ENCODE measurements around the gene RBMS3.

DNA sequence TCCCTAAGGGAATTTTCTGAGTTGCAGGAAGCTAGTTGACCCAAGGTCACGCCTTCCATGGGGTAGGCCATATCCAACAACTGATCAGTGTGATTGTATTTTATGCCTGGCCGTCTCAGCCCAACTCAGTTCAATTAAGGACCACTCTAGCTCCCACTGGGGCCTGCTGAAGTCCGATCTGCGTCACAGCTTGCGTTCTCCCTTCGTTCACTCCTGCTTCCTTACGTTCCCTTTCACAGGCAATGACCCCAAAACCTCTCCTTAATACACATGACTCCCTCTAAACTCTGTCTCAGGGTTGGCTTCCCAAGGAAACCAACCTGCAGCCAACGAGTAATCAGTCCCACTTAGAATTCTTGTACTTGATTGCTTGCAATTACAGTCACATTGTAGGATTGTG, 428.0 kb downstream of the RBMS3 start:
- TF ChIP-seq POLR2AphosphoS5 (IDR thresholded peaks at IDR 0.05) (no peak), POLR2A (IDR thresholded peaks at IDR 0.05) (no peak)
- TF ChIP-seq, protein P1, sequence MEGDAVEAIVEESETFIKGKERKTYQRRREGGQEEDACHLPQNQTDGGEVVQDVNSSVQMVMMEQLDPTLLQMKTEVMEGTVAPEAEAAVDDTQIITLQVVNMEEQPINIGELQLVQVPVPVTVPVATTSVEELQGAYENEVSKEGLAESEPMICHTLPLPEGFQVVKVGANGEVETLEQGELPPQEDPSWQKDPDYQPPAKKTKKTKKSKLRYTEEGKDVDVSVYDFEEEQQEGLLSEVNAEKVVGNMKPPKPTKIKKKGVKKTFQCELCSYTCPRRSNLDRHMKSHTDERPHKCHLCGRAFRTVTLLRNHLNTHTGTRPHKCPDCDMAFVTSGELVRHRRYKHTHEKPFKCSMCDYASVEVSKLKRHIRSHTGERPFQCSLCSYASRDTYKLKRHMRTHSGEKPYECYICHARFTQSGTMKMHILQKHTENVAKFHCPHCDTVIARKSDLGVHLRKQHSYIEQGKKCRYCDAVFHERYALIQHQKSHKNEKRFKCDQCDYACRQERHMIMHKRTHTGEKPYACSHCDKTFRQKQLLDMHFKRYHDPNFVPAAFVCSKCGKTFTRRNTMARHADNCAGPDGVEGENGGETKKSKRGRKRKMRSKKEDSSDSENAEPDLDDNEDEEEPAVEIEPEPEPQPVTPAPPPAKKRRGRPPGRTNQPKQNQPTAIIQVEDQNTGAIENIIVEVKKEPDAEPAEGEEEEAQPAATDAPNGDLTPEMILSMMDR (IDR thresholded peaks at IDR 0.05) = no peak
